SK-N-SH (cell line): ENCODE data around the gene FNDC1.

Source experiments
- CHD2 ChIP-seq: fragments of 150-350 bp; IDR thresholded peaks from 2 replicates; pipeline ENCODE4 v1.6.1; 2018; ENCODE audit warnings: low read length; ENCODE audit not compliant: partially characterized antibody
- GABPA ChIP-seq: IDR thresholded peaks from 2 replicates; pipeline ENCODE4 v1.4.0; 2012; ENCODE audit warnings: low read depth, mild to moderate bottlenecking
- MXI1 ChIP-seq: IDR thresholded peaks from 2 replicates; pipeline ENCODE4 v1.6.1; 2012; ENCODE audit warnings: mild to moderate bottlenecking, low read depth, low read length, improper control_type of control experiment
- NRF1 ChIP-seq: IDR thresholded peaks from 2 replicates; pipeline ENCODE4 v1.6.1; 2012; ENCODE audit warnings: low read depth, mild to moderate bottlenecking, low read length
- POLR2AphosphoS5 ChIP-seq: IDR thresholded peaks from 2 replicates; pipeline ENCODE4 v1.6.1; 2012; ENCODE audit warnings: low read depth, low read length
- RXRA ChIP-seq: IDR thresholded peaks from 2 replicates; pipeline ENCODE4 v1.4.0; 2012; ENCODE audit warnings: low read depth, mild to moderate bottlenecking, borderline replicate concordance
- TAF1 ChIP-seq: IDR thresholded peaks from 2 replicates; pipeline ENCODE4 v1.6.1; 2012; ENCODE audit warnings: low read depth, mild to moderate bottlenecking, low read length, moderate library complexity, borderline replicate concordance
- USF1 ChIP-seq: IDR thresholded peaks from 2 replicates; pipeline ENCODE4 v1.4.0; 2012; ENCODE audit warnings: low read depth, borderline replicate concordance
- YY1 ChIP-seq: IDR thresholded peaks from 2 replicates; pipeline ENCODE4 v1.4.0; 2012; ENCODE audit warnings: low read depth, mild to moderate bottlenecking
- ZBTB33 ChIP-seq: IDR thresholded peaks from 2 replicates; pipeline ENCODE4 v1.4.0; 2012; ENCODE audit warnings: low read depth, borderline replicate concordance
- TF ChIP-seq, protein P1 (sequence below): fragments of 200-600 bp; sonication (generic); IDR thresholded peaks from 2 replicates; pipeline ENCODE4 v1.6.1; 2017; ENCODE audit warnings: antibody characterized with exemption, mild to moderate bottlenecking, moderate library complexity
- TF ChIP-seq, protein P2 (sequence below): IDR thresholded peaks from 2 replicates; pipeline ENCODE4 v1.6.1; 2012; ENCODE audit warnings: mild to moderate bottlenecking, low read depth, low read length, moderate library complexity

GRCh38 chr6:159181914-159182313 lies 12.7 kb downstream of the FNDC1 start:
- no peak for TF ChIP-seq NRF1
- TF ChIP-seq POLR2AphosphoS5, result no peak
- TF ChIP-seq, protein P1, sequence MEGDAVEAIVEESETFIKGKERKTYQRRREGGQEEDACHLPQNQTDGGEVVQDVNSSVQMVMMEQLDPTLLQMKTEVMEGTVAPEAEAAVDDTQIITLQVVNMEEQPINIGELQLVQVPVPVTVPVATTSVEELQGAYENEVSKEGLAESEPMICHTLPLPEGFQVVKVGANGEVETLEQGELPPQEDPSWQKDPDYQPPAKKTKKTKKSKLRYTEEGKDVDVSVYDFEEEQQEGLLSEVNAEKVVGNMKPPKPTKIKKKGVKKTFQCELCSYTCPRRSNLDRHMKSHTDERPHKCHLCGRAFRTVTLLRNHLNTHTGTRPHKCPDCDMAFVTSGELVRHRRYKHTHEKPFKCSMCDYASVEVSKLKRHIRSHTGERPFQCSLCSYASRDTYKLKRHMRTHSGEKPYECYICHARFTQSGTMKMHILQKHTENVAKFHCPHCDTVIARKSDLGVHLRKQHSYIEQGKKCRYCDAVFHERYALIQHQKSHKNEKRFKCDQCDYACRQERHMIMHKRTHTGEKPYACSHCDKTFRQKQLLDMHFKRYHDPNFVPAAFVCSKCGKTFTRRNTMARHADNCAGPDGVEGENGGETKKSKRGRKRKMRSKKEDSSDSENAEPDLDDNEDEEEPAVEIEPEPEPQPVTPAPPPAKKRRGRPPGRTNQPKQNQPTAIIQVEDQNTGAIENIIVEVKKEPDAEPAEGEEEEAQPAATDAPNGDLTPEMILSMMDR, result no peak
- TF ChIP-seq ZBTB33, result no peak
- TF ChIP-seq GABPA, result no peak
- TF ChIP-seq TAF1, result no peak
- no peak for TF ChIP-seq USF1
- no peak for TF ChIP-seq MXI1
- no peak for TF ChIP-seq RXRA
- no peak for TF ChIP-seq YY1
- TF ChIP-seq, protein P2, sequence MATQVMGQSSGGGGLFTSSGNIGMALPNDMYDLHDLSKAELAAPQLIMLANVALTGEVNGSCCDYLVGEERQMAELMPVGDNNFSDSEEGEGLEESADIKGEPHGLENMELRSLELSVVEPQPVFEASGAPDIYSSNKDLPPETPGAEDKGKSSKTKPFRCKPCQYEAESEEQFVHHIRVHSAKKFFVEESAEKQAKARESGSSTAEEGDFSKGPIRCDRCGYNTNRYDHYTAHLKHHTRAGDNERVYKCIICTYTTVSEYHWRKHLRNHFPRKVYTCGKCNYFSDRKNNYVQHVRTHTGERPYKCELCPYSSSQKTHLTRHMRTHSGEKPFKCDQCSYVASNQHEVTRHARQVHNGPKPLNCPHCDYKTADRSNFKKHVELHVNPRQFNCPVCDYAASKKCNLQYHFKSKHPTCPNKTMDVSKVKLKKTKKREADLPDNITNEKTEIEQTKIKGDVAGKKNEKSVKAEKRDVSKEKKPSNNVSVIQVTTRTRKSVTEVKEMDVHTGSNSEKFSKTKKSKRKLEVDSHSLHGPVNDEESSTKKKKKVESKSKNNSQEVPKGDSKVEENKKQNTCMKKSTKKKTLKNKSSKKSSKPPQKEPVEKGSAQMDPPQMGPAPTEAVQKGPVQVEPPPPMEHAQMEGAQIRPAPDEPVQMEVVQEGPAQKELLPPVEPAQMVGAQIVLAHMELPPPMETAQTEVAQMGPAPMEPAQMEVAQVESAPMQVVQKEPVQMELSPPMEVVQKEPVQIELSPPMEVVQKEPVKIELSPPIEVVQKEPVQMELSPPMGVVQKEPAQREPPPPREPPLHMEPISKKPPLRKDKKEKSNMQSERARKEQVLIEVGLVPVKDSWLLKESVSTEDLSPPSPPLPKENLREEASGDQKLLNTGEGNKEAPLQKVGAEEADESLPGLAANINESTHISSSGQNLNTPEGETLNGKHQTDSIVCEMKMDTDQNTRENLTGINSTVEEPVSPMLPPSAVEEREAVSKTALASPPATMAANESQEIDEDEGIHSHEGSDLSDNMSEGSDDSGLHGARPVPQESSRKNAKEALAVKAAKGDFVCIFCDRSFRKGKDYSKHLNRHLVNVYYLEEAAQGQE, result no peak
- no peak for TF ChIP-seq CHD2
